H1 (cell line): Measurements from ENCODE around the gene PXK. TPM values are rescaled to one million over a fixed set of nuclear protein-coding genes. Genes with fewer than 3 reads are reported as not detected.

Experiments used
- CTCF ChIA-PET: fragments of 300-600 bp; sonication (Branson Sonifier 250); formaldehyde crosslinking; loops from one replicate; lab custom pipeline; 2021; ENCODE audit not compliant: partially characterized antibody; lab: Charles Lee
- POLR2A ChIA-PET: fragments of 300-600 bp; sonication (Branson Sonifier 250); formaldehyde crosslinking; loops from one replicate; lab custom pipeline; 2021; ENCODE audit warnings: inconsistent platforms; ENCODE audit not compliant: partially characterized antibody; lab: Charles Lee
- DNase-seq, 2 experiments: peaks; one replicate each; pipeline versions ENCODE4 v3.0.0 to v3.0.0-alpha.2; 2010 to 2022; ENCODE audit warnings: low spot score in 2 of 2, low read depth in 1 of 2, mixed read lengths in 1 of 2
- FAIRE-seq: peaks from 2 replicates; lab custom pipeline; 2011; peaks lifted over from hg19 to GRCh38; lab: Jason Lieb, UNC
- H2AFZ ChIP-seq: 2 replicates; pipeline ENCODE4 v1.8.1; 2012; ENCODE audit warnings: low read length, inconsistent platforms
- H2AK5ac ChIP-seq: 2 replicates; pipeline ENCODE4 v1.6.1; 2013; ENCODE audit warnings: low read depth, low read length
- H2BK120ac ChIP-seq: replicated peaks from 2 replicates; pipeline ENCODE3; 2013; ENCODE audit warnings: low read depth, low read length, inconsistent platforms
- H2BK12ac ChIP-seq: 2 replicates; pipeline ENCODE4 v1.6.1; 2013; ENCODE audit warnings: low read depth, low read length
- H2BK15ac ChIP-seq: 2 replicates; pipeline ENCODE4 v1.6.1; 2013; ENCODE audit warnings: low read length
- H2BK20ac ChIP-seq: 2 replicates; pipeline ENCODE4 v1.6.1; 2013; ENCODE audit warnings: low read length
- H2BK5ac ChIP-seq: 2 replicates; pipeline ENCODE4 v1.6.1; 2013; ENCODE audit warnings: low read depth, low read length
- H3K14ac ChIP-seq: 2 replicates; pipeline ENCODE4 v1.6.1; 2013; ENCODE audit warnings: inconsistent platforms; ENCODE audit not compliant: insufficient read length
- H3K18ac ChIP-seq: 2 replicates; pipeline ENCODE4 v1.6.1; 2013; ENCODE audit warnings: low read length; ENCODE audit errors: extremely low read depth
- H3K23ac ChIP-seq: 2 replicates; pipeline ENCODE4 v1.6.1; 2013; ENCODE audit warnings: inconsistent platforms; ENCODE audit not compliant: insufficient read length
- H3K23me2 ChIP-seq: 2 replicates; pipeline ENCODE4 v1.6.1; 2013; ENCODE audit warnings: low read depth, low read length
- H3K27ac ChIP-seq: 2 replicates; pipeline ENCODE4 v1.6.1; 2011; ENCODE audit warnings: low read depth, low read length, inconsistent platforms
- H3K27me3 ChIP-seq, 4 experiments: replicated peaks in 1 of 4; 1 replicate in 1 of 4; 2 replicates in 3 of 4; pipeline versions ENCODE4 v1.6.1 to v1.8.1; 2011 to 2013; ENCODE audit warnings: low read length in 3 of 4, mild to moderate bottlenecking in 3 of 4, inconsistent platforms in 2 of 4, mixed read lengths in 2 of 4, moderate library complexity in 1 of 4; ENCODE audit not compliant: control insufficient read depth in 3 of 4, insufficient read depth in 3 of 4; ENCODE audit errors: extremely low read depth in 1 of 4
- H3K36me3 ChIP-seq, 4 experiments: 2 replicates each; pipeline versions ENCODE4 v1.6.1 to v1.8.1; 2011 to 2013; ENCODE audit warnings: mild to moderate bottlenecking in 4 of 4, low read length in 3 of 4, moderate library complexity in 2 of 4, control low read depth in 1 of 4, inconsistent platforms in 1 of 4; ENCODE audit not compliant: insufficient read depth in 4 of 4, control insufficient read depth in 2 of 4
- H3K4ac ChIP-seq: replicated peaks from 2 replicates; pipeline ENCODE3; 2013; ENCODE audit warnings: low read length, low read depth, mixed read lengths, inconsistent platforms; ENCODE audit not compliant: insufficient read length
- H3K4me1 ChIP-seq, 4 experiments: replicated peaks in 1 of 4; 1 replicate in 1 of 4; 2 replicates in 3 of 4; pipeline versions ENCODE4 v1.6.1 to v1.8.1; 2011 to 2013; ENCODE audit warnings: low read length in 3 of 4, inconsistent platforms in 2 of 4, mixed read lengths in 1 of 4; ENCODE audit not compliant: insufficient read depth in 4 of 4, control insufficient read depth in 3 of 4
- H3K4me2 ChIP-seq, 2 experiments: 2 replicates each; pipeline versions ENCODE4 v1.6.1 to v1.8.1; 2011 to 2013; ENCODE audit warnings: low read depth in 2 of 2, low read length in 2 of 2, control low read depth in 1 of 2, inconsistent platforms in 1 of 2, mild to moderate bottlenecking in 1 of 2; ENCODE audit not compliant: insufficient read depth in 1 of 2
- H3K4me3 ChIP-seq, 4 experiments: fragments of 200-600, 300-600 bp in 1 of 4; sonication (generic), shearing (Covaris generic), sonication (Bioruptor Twin) in 1 of 4; 2 replicates each; pipeline versions ENCODE4 v1.5.1 to v1.8.1; 2011 to 2016; ENCODE audit warnings: low read length in 4 of 4, low read depth in 3 of 4, control low read depth in 2 of 4, inconsistent platforms in 2 of 4, mild to moderate bottlenecking in 2 of 4, mixed read lengths in 1 of 4, moderate library complexity in 1 of 4; ENCODE audit not compliant: insufficient read depth in 2 of 4; ENCODE audit errors: extremely low read depth in 1 of 4
- H3K56ac ChIP-seq: replicated peaks from 2 replicates; pipeline ENCODE3; 2013; ENCODE audit warnings: low read depth, mild to moderate bottlenecking, mixed read lengths, low read length, inconsistent platforms; ENCODE audit not compliant: insufficient read length
- H3K79me1 ChIP-seq: 2 replicates; pipeline ENCODE4 v1.6.1; 2013; ENCODE audit warnings: low read depth, low read length, control low read depth
- H3K79me2 ChIP-seq, 2 experiments: 2 replicates each; pipeline versions ENCODE4 v1.6.1 to v1.8.1; 2012 to 2013; ENCODE audit warnings: low read length in 2 of 2, mild to moderate bottlenecking in 2 of 2, inconsistent platforms in 1 of 2; ENCODE audit not compliant: insufficient read depth in 2 of 2, control insufficient read depth in 1 of 2
- H3K9ac ChIP-seq, 4 experiments: replicated peaks in 1 of 4; 1 replicate in 1 of 4; 2 replicates in 3 of 4; pipeline versions ENCODE4 v1.6.1 to v1.8.1; 2011 to 2013; ENCODE audit warnings: low read depth in 3 of 4, low read length in 3 of 4, control low read depth in 2 of 4, mild to moderate bottlenecking in 2 of 4, moderate library complexity in 2 of 4, inconsistent platforms in 1 of 4; ENCODE audit errors: extremely low read depth in 1 of 4
- H3K9me3 ChIP-seq, 2 experiments: 2 replicates each; pipeline versions ENCODE4 v1.6.1 to v1.8.1; 2012 to 2013; ENCODE audit warnings: mild to moderate bottlenecking in 2 of 2, moderate library complexity in 2 of 2, control low read depth in 1 of 2, inconsistent platforms in 1 of 2, low read depth in 1 of 2, low read length in 1 of 2, mixed read lengths in 1 of 2; ENCODE audit not compliant: insufficient read depth in 2 of 2
- H4K20me1 ChIP-seq, 2 experiments: replicated peaks in 1 of 2; 2 replicates each; pipeline versions ENCODE3 to v1.8.1; 2011 to 2013; ENCODE audit warnings: inconsistent platforms in 2 of 2, low read length in 2 of 2, mild to moderate bottlenecking in 1 of 2; ENCODE audit not compliant: insufficient read depth in 2 of 2, control insufficient read depth in 1 of 2
- H4K5ac ChIP-seq: 2 replicates; pipeline ENCODE4 v1.6.1; 2013; ENCODE audit warnings: low read length, low read depth, mixed read lengths, inconsistent platforms; ENCODE audit not compliant: insufficient read length
- H4K8ac ChIP-seq: 2 replicates; pipeline ENCODE4 v1.8.0; 2013; ENCODE audit warnings: mild to moderate bottlenecking, moderate library complexity, low read length, inconsistent platforms; ENCODE audit not compliant: insufficient read depth; ENCODE audit errors: extremely low read depth
- H4K91ac ChIP-seq: replicated peaks from 2 replicates; pipeline ENCODE3; 2013; ENCODE audit warnings: low read length, mixed read lengths, inconsistent platforms; ENCODE audit not compliant: insufficient read length
- POU5F1 ChIP-seq: IDR thresholded peaks from 2 replicates; pipeline ENCODE4 v1.6.1; 2011; ENCODE audit warnings: low read depth, mild to moderate bottlenecking, low read length, moderate library complexity
- RAD21 ChIP-seq, 2 experiments: IDR thresholded peaks in 1 of 2; conservative IDR thresholded peaks in 1 of 2; 2 replicates each; pipeline ENCODE4 v1.6.1; 2011; ENCODE audit warnings: low read depth in 2 of 2, low read length in 2 of 2, improper control_type of control experiment in 1 of 2, inconsistent platforms in 1 of 2, mild to moderate bottlenecking in 1 of 2, moderate library complexity in 1 of 2
- WGBS, 2 experiments: shearing (Covaris generic) in 1 of 2; methylation state at CpG; one replicate each; pipeline versions ENCODE4 v1.1.6 to v1.1.7; 2013 to 2015; ENCODE audit warnings: low lambda C conversion rate in 2 of 2, mixed read lengths in 2 of 2, inconsistent platforms in 1 of 2, low coverage in 1 of 2, missing lambda C conversion rate in 1 of 2; ENCODE audit not compliant: insufficient replicate concordance in 2 of 2, insufficient coverage in 1 of 2, insufficient read length in 1 of 2; ENCODE audit errors: extremely low coverage in 1 of 2, missing lambda C conversion rate in 1 of 2; 5-methylcytosine and 5-hydroxymethylcytosine counted together
- polyA plus RNA-seq, 7 experiments: library from polyadenylated mRNA; depleted of rRNA in 3 of 7; stranded (reverse) in 5 of 7; unstranded in 2 of 7; fragments of >200 nt in 5 of 7; fragments of 200-250 nt in 2 of 7; gene quantifications; 1 replicate in 5 of 7; 2 replicates in 1 of 7; 4 replicates in 1 of 7; pipeline versions ENCODE4 v1.2.1 to v1.2.3, GENCODE V29; 2011 to 2013; ENCODE audit warnings: missing spikeins in 2 of 7, mixed read lengths in 2 of 7
- total RNA-seq: library from RNA; stranded (reverse); fragmentation: NEBNext Ultra II Directional; extraction: Animal tissue kit (Norgen Biotek cat#: 25700); gene quantifications from 2 replicates; pipeline ENCODE4 v1.2.1, GENCODE V29; 2021

Gene PXK
- total and polyA plus RNA-seq, 2 of the 8 experiments (the other 6 are each of a cell fraction or from before 2014, with no cell fraction given) = 3.5 to 7.1 TPM

DNA sequence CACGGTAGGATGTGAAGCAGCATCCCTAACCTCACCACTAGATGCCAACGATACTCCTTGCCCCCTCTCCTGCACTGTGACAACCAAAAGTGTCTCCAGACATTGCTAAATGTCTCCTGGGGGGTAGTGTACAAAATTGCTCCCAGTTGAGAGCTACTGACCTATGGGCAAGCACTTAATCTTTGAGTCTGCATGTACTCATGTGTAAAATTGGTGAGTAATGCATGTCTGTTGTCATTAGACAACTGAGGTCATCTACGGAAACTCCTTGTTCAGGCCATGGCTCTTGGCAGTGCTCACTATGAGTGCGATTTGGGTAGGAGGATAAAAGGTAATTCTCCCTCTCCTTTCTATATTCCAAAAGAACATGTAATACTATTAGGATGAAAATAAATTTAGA, 71.7 kb downstream of the PXK start:
- no peak for FAIRE-seq
- no peak overlapping the region for H2BK20ac ChIP-seq
- no peaks in the 10 kb centered on the region for H3K23me2 ChIP-seq
- H3K27me3 ChIP-seq = no peaks in the 10 kb centered on the region
- H2AK5ac ChIP-seq = no peak overlapping the region
- no peaks in the 10 kb centered on the region for H3K9me3 ChIP-seq
- POLR2A ChIA-PET = interaction anchor here (1.0 kb wide), 1 partner anchor 11 kb away, joined by 3 read pairs; no protein-coding TSS in a partner anchor
- H3K4me2 ChIP-seq = no peak overlapping the region
- no peaks in the 10 kb centered on the region for H3K36me3 ChIP-seq
- H2AFZ ChIP-seq = no peak overlapping the region
- H4K8ac ChIP-seq = no peak overlapping the region
- peak overlapping the region; percentile 40 for H2BK120ac ChIP-seq
- H3K18ac ChIP-seq = no peak overlapping the region
- no peaks in the 10 kb centered on the region for H3K79me1 ChIP-seq
- TF ChIP-seq RAD21 (IDR thresholded peaks at IDR 0.05 in 1 of 2, conservative IDR thresholded peaks at IDR 0.05 in 1 of 2; ENCODE audit: low read depth in 2 of 2, low read length in 2 of 2) (peak in 1 of 2 experiments; percentile 16; a peak in 1 of 4 replicates), POU5F1 (no peak)
- H3K4ac ChIP-seq = no peak overlapping the region
- no peak overlapping the region for H4K5ac ChIP-seq
- no peaks in the 10 kb centered on the region for H4K20me1 ChIP-seq
- H2BK15ac ChIP-seq = no peak overlapping the region
- H2BK5ac ChIP-seq = no peak overlapping the region
- no peak for DNase-seq
- H3K4me3 ChIP-seq = no peak overlapping the region
- H3K27ac ChIP-seq = no peak overlapping the region
- no peak overlapping the region for H3K56ac ChIP-seq
- no peak overlapping the region for H3K9ac ChIP-seq
- peak overlapping the region; percentile 34 for H4K91ac ChIP-seq
- 86% methylated on average over 4 of the region's 4 CpGs; no CpG with 5 or more reads in 1 of the 2 experiments for WGBS, 2 experiments
- H3K4me1 ChIP-seq = peaks cover 0 to 6% (median 2%) of the 10 kb centered on the region in 4 experiments; a peak in 3 of 7 replicates
- no peaks in the 10 kb centered on the region for H3K79me2 ChIP-seq
- no peak overlapping the region for H2BK12ac ChIP-seq
- no peak overlapping the region for H3K23ac ChIP-seq
- H3K14ac ChIP-seq = no peak overlapping the region
- CTCF ChIA-PET = interaction anchor here (1.1 to 5.4 kb wide), 5 partner anchors 9 to 166 kb away, joined by 3 to 33 read pairs (median 4); no protein-coding TSS in a partner anchor
